GM18907 (cell line): ENCODE data around the gene EFCAB5.
"Not testable (repeated sequence)": the region's sequence is repeated elsewhere in the genome, so short reads cannot be mapped to it uniquely, and the experiment has no call there.

Experiments used
- ATAC-seq: cut with Tn5 transposase; IDR thresholded peaks from one replicate; pipeline ENCODE4 v1.9.1; 2021; ENCODE audit warnings: mild to moderate bottlenecking, moderate library complexity; ENCODE audit not compliant: unreplicated experiment

Gene EFCAB5

GRCh38 chr17:29933379-29933778, 8.1 kb upstream of the EFCAB5 start:
- no peak for ATAC-seq

GRCh38 chr17:29935909-29936308, 5.5 kb upstream of the EFCAB5 start:
- not testable (repeated sequence) for ATAC-seq

DNA sequence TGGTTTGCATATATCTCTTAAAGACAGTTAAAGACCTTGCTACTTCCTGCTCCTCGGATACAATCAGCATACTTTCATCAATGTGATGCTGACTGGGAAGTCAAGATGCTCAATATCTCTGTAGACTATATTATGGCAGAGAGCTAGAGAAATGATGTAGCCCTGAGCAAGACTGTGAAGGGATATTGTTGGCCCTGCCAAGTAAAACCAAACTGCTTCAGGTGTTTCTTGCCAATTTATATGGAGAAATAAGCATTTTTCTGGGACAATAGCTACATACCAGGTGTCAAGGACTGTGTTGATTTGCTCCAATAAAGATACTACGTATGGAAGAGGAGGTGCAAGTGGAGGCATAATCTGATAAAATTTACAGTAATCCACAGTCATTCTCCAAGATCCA, 4.7 kb upstream of the EFCAB5 start:
- no peak for ATAC-seq

DNA sequence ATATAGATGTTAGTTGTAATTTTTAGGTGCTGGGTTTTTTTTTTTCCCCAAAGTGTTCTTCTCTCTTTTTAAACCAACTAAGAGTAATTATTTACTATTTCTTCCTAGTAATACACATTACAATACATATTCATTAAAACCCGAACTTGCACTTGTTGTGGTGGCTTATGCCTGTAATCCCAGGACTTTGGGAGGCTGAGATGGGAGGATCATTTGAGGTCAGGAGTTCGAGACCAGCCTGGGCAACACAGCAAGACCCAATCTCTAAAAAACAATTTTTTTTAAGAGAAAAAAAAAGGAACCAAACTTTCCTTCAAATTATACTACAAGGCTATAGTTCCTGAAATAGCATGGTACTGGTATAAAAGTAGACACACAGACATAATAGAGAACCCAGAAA, 3.8 kb downstream of the EFCAB5 start:
- no peak for ATAC-seq

- no peak for ATAC-seq
Measured at GRCh38 chr17:29948448-29949215, 7.2 kb downstream of the EFCAB5 start.

DNA sequence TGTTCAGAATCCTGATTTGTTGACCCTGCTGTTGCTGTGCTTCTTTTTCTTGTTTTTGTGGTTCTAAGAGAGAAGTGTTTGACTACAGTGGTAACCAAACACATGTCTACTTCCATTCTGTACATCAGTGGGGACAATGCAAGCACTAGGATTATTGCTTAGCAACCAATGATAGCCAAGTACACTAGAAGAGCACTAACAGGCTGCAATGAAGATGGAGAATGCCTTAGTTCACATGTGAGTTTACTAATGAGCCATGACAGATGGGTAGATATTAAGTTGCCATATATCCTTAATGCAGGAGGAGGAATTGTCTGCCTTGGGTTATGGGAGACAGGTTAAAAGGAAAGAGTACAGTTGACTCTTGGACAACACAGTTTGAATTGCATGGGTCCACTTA, 8.3 kb downstream of the EFCAB5 start:
- no peak for ATAC-seq

DNA sequence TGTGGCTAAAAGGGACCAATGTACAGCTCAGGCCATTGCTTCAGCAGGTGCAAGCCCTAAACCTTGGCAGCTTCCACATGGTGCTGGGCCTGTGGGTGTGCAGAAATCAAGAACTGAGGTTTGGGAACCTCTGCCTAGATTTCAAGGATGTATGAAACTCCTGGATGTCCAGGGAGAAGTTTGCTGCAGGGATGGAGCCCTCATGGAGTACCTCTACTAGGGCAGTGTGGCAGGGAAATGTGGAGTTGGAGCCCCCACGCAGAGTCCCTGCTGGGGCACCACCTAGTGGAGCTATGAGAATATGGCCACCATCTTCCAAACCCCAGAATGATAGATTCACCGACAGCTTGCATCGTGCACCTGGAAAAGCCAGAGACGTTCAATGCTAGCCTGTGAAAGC, 13.0 kb downstream of the EFCAB5 start:
- ATAC-seq, result no peak

- no peak for ATAC-seq
Measured at GRCh38 chr17:29956225-29956624, 14.8 kb downstream of the EFCAB5 start.

GRCh38 chr17:29957488-29957887, 16.1 kb downstream of the EFCAB5 start:
- ATAC-seq, result not testable (repeated sequence)

DNA sequence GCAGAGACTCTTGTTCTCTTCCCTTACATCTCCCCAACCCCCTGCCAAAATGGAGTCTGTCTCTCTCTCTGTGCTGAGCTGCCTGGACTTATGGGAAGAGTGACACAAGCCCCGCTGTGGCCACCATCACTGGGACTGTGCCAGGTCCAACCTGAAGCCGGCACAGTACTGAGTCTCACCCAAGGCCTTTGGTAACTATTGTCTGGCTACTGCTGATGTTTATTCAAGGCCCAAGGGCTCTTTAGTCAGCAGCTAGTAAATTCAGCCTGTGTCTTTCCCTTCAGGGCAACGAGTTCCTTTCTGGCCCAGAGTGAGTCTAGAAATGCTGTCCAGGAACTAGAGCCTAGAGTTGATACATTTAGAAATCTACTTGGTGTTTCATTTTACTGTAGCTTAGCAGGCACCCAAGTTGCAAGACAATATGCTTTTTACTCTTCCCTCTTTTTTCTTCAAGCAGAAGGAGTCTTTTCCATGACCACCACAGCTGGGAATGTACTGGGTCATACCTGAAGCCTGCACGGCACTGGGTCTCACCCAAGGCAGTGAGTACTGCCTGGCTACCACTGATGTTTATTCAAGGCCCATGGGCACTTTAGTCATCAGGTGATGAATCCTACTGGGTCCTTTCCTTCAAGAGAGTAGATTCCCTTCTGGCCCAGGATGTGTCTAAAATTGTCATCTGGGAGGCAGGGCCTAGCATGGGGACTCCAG, 17.7 kb downstream of the EFCAB5 start:
- no peak for ATAC-seq

DNA sequence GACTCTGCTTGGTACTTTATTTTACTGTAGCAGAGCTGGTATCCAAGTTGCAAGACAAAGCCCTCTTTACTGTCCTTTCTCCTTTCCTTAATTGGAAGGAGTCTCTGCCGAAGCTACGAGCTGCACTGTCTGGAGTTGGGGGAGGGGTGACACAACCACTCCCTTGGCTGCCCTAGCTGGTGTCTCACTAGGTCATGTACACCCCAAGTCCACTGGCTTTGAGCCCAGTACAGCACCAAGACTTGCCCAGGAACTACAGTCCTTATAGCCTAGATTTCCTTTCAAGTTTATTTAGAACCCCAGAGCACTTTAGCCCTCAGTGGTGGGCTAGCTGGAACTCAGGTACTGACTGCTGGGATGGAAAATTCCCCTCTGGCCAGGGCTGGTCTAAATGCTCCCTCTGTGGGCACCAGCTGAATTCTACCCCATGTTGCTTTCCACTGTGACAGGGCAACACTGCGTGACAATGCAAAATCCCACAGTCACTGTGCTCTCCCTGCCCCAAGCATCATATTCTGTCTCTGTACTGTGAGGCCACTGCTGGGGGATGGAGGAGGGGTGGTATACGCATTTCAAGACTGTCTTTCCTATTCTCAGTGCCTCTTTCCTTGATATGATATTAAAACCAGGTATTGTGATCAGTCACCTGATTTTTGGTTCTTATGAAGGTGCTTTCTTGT, 18.4 kb downstream of the EFCAB5 start:
- no peak for ATAC-seq

DNA sequence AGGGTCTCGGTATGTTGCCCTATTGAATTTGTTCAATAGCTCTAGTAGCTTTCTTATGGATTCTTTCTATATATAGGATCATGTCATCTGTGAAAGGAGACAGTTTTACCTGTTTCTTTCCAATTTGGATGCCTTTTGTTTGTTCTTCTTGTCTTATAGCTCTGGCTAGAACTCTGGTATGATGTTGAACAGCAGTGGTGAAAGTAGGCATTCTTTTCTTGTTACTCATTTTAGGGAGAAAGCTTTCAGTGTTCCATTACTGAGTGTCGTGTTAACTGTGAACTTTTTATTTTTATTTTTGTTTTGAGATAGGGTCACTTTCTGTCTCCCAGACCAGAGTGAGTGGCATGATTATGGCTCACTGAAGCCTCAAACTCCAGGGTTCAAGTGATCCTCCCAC, 21.2 kb downstream of the EFCAB5 start:
- ATAC-seq, result no peak

DNA sequence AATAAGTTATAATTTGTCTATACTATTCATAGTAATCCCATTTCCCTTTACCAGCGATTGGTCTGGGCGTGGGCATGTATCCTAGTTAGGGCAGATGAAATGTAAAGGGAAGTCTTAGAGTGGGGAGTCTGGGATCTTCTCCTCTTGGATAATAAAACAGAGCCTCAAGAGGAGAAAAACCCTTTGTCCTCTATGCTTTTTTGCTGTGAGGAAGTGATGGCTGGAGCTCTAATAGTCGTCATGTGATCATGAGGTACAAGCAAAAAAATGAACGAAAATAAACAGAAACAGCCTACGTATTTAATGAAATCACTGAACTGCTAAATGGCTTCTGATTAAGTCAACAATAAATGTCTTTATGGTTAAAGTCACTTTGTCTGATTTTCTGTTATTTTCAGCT, 26.8 kb downstream of the EFCAB5 start:
- no peak for ATAC-seq

DNA sequence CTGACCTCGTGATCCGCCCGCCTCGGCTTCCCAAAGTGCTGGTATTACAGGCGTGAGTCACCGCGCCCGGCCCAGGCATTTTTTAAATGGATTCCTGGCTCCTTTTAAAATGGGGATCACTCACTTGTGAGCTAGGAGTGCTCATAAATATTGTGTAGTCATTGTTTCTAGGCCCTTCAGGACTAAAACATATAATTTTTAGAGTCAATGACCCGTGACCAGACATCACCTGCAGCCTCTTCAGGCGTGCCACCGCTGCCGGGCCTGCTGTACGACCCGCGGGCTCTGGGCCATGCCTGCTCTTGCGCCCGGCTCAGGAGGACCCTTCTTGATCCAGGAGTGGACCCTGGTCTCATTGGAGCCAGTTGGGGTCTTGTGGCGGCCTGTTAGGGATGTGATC, 30.8 kb downstream of the EFCAB5 start:
- ATAC-seq, result no peak

DNA sequence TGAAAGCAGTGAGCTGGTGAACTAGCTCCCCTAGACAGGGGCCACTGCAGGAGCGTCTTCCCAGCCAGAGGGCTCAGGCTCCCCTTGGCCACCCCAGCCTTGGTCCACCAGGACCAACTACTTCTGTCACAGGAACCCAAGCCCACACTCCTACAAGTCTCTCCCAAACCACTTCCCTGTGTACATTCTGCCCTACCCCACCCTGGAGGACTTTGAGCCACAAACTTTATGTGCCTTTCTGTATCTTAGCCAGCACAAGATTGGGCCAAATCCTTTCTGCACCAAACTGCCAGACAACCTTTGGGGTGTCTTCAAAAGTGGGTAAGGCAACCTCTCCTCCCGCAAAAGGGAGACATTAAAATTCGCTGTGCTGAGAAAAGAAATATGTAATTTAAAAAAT, 31.6 kb downstream of the EFCAB5 start:
- no peak for ATAC-seq

GRCh38 chr17:29977836-29978235, 36.4 kb downstream of the EFCAB5 start:
- ATAC-seq, result no peak

- no peak for ATAC-seq
Measured at GRCh38 chr17:29980261-29980660, 38.8 kb downstream of the EFCAB5 start.

DNA sequence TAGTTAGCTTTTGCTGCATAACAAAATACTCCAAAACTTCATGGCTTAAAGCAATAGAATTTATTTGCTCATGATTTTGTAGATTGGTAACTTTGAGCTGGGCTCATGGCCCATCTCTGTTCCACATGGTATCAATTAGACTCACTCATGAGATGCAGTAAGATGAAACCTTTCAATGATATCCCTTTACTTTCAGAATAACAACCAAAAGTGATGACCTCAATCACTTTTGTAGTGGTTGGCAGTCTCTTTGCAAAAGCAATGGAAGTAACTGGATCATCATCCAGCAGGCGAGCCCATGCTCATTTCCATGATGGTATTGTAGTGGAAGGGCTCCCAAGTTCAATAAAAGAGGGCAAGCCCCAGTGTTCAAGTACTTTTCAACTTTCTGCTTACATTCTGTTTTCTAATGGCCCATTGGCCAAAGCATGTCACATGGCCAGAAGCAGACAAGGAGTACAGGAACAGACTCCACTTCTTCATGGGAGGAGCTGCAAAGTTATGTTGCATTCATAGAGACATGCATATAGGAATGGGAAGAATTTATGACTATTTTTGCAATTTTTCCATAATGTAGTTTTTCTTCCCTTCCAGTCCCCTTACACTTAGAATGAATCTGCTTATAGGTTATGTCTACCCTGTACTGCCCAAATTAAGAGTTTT, 41.7 kb downstream of the EFCAB5 start:
- ATAC-seq, result no peak

GRCh38 chr17:29996458-29996857, 55.0 kb downstream of the EFCAB5 start:
- ATAC-seq, result no peak

GRCh38 chr17:30000001-30000754, 58.7 kb downstream of the EFCAB5 start:
- no peak for ATAC-seq
